GM21360 (cell line): Measurements from ENCODE around the gene ROM1.
A peak's percentile ranks its signal among the peaks of the same experiment; 100 is the strongest.
"Not testable (repeated sequence)": the region's sequence is repeated elsewhere in the genome, so short reads cannot be mapped to it uniquely, and the experiment has no call there.

Source experiments
- ATAC-seq: cut with Tn5 transposase; IDR thresholded peaks from one replicate; pipeline ENCODE4 v1.9.1; 2021; ENCODE audit warnings: mild to moderate bottlenecking, moderate library complexity; ENCODE audit not compliant: unreplicated experiment

Gene ROM1

GRCh38 chr11:62648185-62648966 is 35.3 kb downstream of the ROM1 start:
- no peak for ATAC-seq

- ATAC-seq = no peak
These were observed 35.9 kb downstream of the ROM1 start for GRCh38 chr11:62648967-62649364.

GRCh38 chr11:62649486-62649885 is 36.4 kb downstream of the ROM1 start:
- ATAC-seq = no peak

GRCh38 chr11:62650283-62650682 is 37.2 kb downstream of the ROM1 start:
- not testable (repeated sequence) for ATAC-seq

GRCh38 chr11:62652161-62653006 is 39.3 kb downstream of the ROM1 start:
- ATAC-seq = no peak

GRCh38 chr11:62654297-62654696 is 41.2 kb downstream of the ROM1 start:
- ATAC-seq = no peak

GRCh38 chr11:62656796-62657429 is 43.9 kb downstream of the ROM1 start:
- ATAC-seq = no peak

GRCh38 chr11:62664405-62665074 is 51.5 kb downstream of the ROM1 start:
- ATAC-seq = peak; percentile 17
